ENCODE data around the gene STEAP1B.
"Not testable (repeated sequence)": the region's sequence is repeated elsewhere in the genome, so short reads cannot be mapped to it uniquely, and the experiment has no call there.

STEAP1B gene

GRCh38 chr7:22496912-22497311 is 3.1 kb downstream of the STEAP1B start:
- DNase-seq (ENCODE audit: low read depth in 2 of 2): not testable (repeated sequence)

GRCh38 chr7:22496296-22496888 is 3.6 kb downstream of the STEAP1B start:
- not testable (repeated sequence) for DNase-seq (ENCODE audit: low read depth in 2 of 2)

- not testable (repeated sequence) for DNase-seq (ENCODE audit: low read depth in 2 of 2)
Observed at GRCh38 chr7:22493160-22493925, 6.6 kb downstream of the STEAP1B start.

GRCh38 chr7:22488643-22489462 is 11.1 kb downstream of the STEAP1B start:
- DNase-seq (ENCODE audit: low read depth in 2 of 2): peak; percentile 40 to 46

- no peak for DNase-seq (ENCODE audit: low read depth in 2 of 2)
Observed at GRCh38 chr7:22487978-22488642, 11.9 kb downstream of the STEAP1B start.

GRCh38 chr7:22486597-22486996 is 13.4 kb downstream of the STEAP1B start:
- DNase-seq (ENCODE audit: low read depth in 2 of 2): no peak

GRCh38 chr7:22485189-22485588 is 14.8 kb downstream of the STEAP1B start:
- DNase-seq (ENCODE audit: low read depth in 2 of 2): no peak

- DNase-seq (ENCODE audit: low read depth in 2 of 2): no peak
Observed at GRCh38 chr7:22482503-22482902, 17.5 kb downstream of the STEAP1B start.

- DNase-seq (ENCODE audit: low read depth in 2 of 2): no peak
Observed at GRCh38 chr7:22481726-22482125, 18.3 kb downstream of the STEAP1B start.

- no peak for DNase-seq (ENCODE audit: low read depth in 2 of 2)
Observed at GRCh38 chr7:22480523-22481075, 19.4 kb downstream of the STEAP1B start.

GRCh38 chr7:22477876-22478450 is 22.0 kb downstream of the STEAP1B start:
- DNase-seq (ENCODE audit: low read depth in 2 of 2): no peak

- DNase-seq (ENCODE audit: low read depth in 2 of 2): no peak
Observed at GRCh38 chr7:22477262-22477661, 22.7 kb downstream of the STEAP1B start.

- DNase-seq (ENCODE audit: low read depth in 2 of 2): no peak
Observed at GRCh38 chr7:22476824-22477223, 23.2 kb downstream of the STEAP1B start.

- no peak for DNase-seq (ENCODE audit: low read depth in 2 of 2)
Observed at GRCh38 chr7:22474645-22475044, 25.3 kb downstream of the STEAP1B start.

- no peak for DNase-seq (ENCODE audit: low read depth in 2 of 2)
Observed at GRCh38 chr7:22470981-22471380, 29.0 kb downstream of the STEAP1B start.

- DNase-seq (ENCODE audit: low read depth in 2 of 2): no peak
Observed at GRCh38 chr7:22469371-22470143, 30.4 kb downstream of the STEAP1B start.

- no peak for DNase-seq (ENCODE audit: low read depth in 2 of 2)
Observed at GRCh38 chr7:22468609-22469008, 31.4 kb downstream of the STEAP1B start.

- DNase-seq (ENCODE audit: low read depth in 2 of 2): no peak
Observed at GRCh38 chr7:22464299-22464698, 35.7 kb downstream of the STEAP1B start.

GRCh38 chr7:22460363-22460988 is 39.5 kb downstream of the STEAP1B start:
- no peak for DNase-seq (ENCODE audit: low read depth in 2 of 2)

- no peak for DNase-seq (ENCODE audit: low read depth in 2 of 2)
Observed at GRCh38 chr7:22457471-22457870, 42.5 kb downstream of the STEAP1B start.
